AG04449 (cell line): Measurements from ENCODE around the gene NME7.
"Not testable (repeated sequence)": the region's sequence is repeated elsewhere in the genome, so short reads cannot be mapped to it uniquely, and the experiment has no call there.

Source experiments
- CTCF ChIA-PET: fragments of 350-600 bp; formaldehyde crosslinking; extraction: SDS; loops from one replicate; lab custom pipeline; 2021; ENCODE audit warnings: antibody characterized with exemption; lab: Yijun Ruan, JAX
- POLR2A ChIA-PET: fragments of 400-600, 350-600 bp; formaldehyde crosslinking; extraction: SDS; loops from one replicate; lab custom pipeline; 2020; ENCODE audit warnings: antibody characterized with exemption, inconsistent platforms; lab: Yijun Ruan, JAX
- DNase-seq: peaks from one replicate; pipeline ENCODE4 v3.0.0-alpha.2; 2010; ENCODE audit warnings: low read depth, low spot score
- H3K4me3 ChIP-seq: 2 replicates; pipeline ENCODE4 v1.5.1; 2011; ENCODE audit warnings: low read depth, mild to moderate bottlenecking, control low read depth, low read length
- CTCF ChIP-seq: IDR thresholded peaks from one replicate; pipeline ENCODE4 v1.5.1; 2011; ENCODE audit warnings: mild to moderate bottlenecking, moderate library complexity, low read length, control low read depth, inconsistent platforms; ENCODE audit not compliant: insufficient read depth; ENCODE audit errors: missing control alignments

NME7 gene

GRCh38 chr1:169180174-169180573 is 187.4 kb downstream of the NME7 start:
- POLR2A ChIA-PET, result no interaction called here
- no peak for DNase-seq
- TF ChIP-seq CTCF, result no peak
- CTCF ChIA-PET, result no interaction called here
- H3K4me3 ChIP-seq, result no peak overlapping the region

- POLR2A ChIA-PET, DNase-seq, H3K4me3 ChIP-seq: not testable (repeated sequence)
- CTCF ChIA-PET, result interaction anchor here (1.2 kb wide), 1 partner anchor 14 kb away, joined by 3 read pairs; no protein-coding TSS in a partner anchor
These were observed 188.2 kb downstream of the NME7 start for GRCh38 chr1:169179431-169179830.

GRCh38 chr1:169175461-169175860 is 192.1 kb downstream of the NME7 start:
- CTCF ChIA-PET, result no interaction called here
- DNase-seq, result no peak
- POLR2A ChIA-PET, result no interaction called here
- no peak for TF ChIP-seq CTCF
- no peak overlapping the region for H3K4me3 ChIP-seq

GRCh38 chr1:169163059-169163458 is 204.5 kb downstream of the NME7 start:
- ChIA-PET CTCF (no interaction called here), POLR2A (no interaction called here)
- no peak overlapping the region for H3K4me3 ChIP-seq
- DNase-seq, result no peak
- TF ChIP-seq CTCF, result no peak

- CTCF ChIA-PET, result interaction anchor here (1.8 kb wide), 1 partner anchor 8 kb away, joined by 5 read pairs; no protein-coding TSS in a partner anchor
- TF ChIP-seq CTCF, result no peak
- DNase-seq, result no peak
These were observed 206.0 kb downstream of the NME7 start for GRCh38 chr1:169161496-169162194.

GRCh38 chr1:169160845-169161495 is 206.6 kb downstream of the NME7 start:
- DNase-seq, result no peak
- POLR2A ChIA-PET, result no interaction called here
- TF ChIP-seq CTCF, result no peak
- CTCF ChIA-PET, result interaction anchor here (1.8 kb wide), 1 partner anchor 9 kb away, joined by 5 read pairs; no protein-coding TSS in a partner anchor
- H3K4me3 ChIP-seq, result no peak overlapping the region

More at GRCh38 chr1:169161496-169162194, 206.0 kb downstream of the NME7 start:
- no peak overlapping the region for H3K4me3 ChIP-seq
- POLR2A ChIA-PET, result no interaction called here
